GM18909 (cell line): ENCODE results near the gene HOXD3.

Source experiments
- ATAC-seq: cut with Tn5 transposase; IDR thresholded peaks from one replicate; pipeline ENCODE4 v1.9.1; 2021; ENCODE audit warnings: mild to moderate bottlenecking; ENCODE audit not compliant: unreplicated experiment, poor library complexity

HOXD3 gene

GRCh38 chr2:176202491-176202890, 45.4 kb downstream of the HOXD3 start:
- no peak for ATAC-seq

DNA sequence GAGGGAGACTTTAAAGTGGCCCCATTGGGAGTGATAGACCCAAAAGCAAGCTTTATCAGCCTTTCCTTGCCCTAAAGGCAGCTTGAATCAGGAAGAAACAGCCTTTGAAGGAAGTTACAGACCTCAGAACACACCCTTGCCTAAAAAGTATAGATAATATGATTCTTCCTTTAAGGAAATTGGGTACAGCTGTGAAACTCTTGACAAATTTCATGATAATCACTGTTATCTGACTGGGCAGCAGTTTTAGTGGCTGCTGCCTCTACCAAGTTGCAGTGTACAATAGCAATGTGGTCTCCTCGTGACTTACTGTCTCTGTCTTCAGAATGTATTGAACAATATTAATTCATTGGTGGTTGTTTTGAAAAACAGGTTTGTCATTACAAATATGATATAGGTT, 48.0 kb downstream of the HOXD3 start:
- ATAC-seq: no peak

GRCh38 chr2:176206136-176206535, 49.0 kb downstream of the HOXD3 start:
- ATAC-seq: no peak

GRCh38 chr2:176206682-176207081, 49.6 kb downstream of the HOXD3 start:
- no peak for ATAC-seq

- no peak for ATAC-seq
These were observed 54.0 kb downstream of the HOXD3 start for GRCh38 chr2:176211110-176211509.

GRCh38 chr2:176212276-176212675, 55.2 kb downstream of the HOXD3 start:
- no peak for ATAC-seq

DNA sequence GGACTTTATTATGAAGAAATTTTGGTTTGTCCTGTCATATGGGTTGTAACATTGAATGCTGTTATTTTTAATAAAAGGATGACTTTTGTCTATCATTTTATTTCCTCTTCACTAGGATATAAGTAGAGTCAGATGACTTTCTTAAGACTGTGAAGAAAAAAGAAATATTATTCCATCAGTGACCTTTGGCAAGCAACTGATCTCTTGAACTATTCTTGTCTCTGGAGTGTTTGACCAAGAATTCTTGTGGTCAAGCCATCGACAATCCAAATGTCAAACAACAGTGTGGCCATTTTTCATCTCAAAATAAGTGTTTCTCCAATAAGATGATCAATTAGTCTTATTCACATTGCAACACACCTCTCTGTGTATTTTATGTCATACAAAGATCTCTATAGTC, 56.3 kb downstream of the HOXD3 start:
- no peak for ATAC-seq
